ENCODE measurements around the gene DHRS12. TPM values are rescaled to one million over a fixed set of nuclear protein-coding genes. Genes with fewer than 3 reads are reported as not detected.

Gene DHRS12
- total and polyA plus RNA-seq, 12 donors = 4.3 to 33.9 (median 11.6) TPM

DNA sequence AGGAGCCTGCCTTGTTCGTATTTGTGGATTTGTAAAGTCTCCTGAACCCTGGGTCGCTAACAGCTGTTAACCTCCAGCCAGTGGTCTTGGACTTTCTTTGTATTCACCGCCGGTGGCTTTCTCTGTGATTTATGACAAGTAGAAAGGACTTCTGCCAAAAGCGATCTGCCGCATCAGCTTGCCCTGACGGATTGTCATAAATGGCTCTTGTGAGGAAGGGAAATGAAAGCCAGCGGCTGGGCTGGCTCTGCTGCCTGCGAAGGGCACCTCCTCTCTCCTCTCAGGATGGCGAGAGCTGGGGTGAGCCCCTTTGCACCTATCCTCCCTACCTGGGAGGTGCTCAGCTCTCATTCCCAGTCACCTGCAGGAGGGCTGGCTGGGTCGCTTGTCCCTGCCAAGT, 25.6 kb downstream of the DHRS12 start:
- no peak overlapping the region for H3K4me3 ChIP-seq
- intact Hi-C loops (cut with DNase I) = no loop called here
- DNase-seq = peak in 4 of 7 donors; percentile 47 to 72 (median 56)
- H3K9me3 ChIP-seq (replicated peaks in 1 of 3) = no peaks in the 10 kb centered on the region
- peaks cover 0 to 9% of the 10 kb centered on the region in 2 donors for H3K4me1 ChIP-seq (replicated peaks in 1 of 2)
- no peak overlapping the region for H3K27ac ChIP-seq
- TF ChIP-seq, protein P1, sequence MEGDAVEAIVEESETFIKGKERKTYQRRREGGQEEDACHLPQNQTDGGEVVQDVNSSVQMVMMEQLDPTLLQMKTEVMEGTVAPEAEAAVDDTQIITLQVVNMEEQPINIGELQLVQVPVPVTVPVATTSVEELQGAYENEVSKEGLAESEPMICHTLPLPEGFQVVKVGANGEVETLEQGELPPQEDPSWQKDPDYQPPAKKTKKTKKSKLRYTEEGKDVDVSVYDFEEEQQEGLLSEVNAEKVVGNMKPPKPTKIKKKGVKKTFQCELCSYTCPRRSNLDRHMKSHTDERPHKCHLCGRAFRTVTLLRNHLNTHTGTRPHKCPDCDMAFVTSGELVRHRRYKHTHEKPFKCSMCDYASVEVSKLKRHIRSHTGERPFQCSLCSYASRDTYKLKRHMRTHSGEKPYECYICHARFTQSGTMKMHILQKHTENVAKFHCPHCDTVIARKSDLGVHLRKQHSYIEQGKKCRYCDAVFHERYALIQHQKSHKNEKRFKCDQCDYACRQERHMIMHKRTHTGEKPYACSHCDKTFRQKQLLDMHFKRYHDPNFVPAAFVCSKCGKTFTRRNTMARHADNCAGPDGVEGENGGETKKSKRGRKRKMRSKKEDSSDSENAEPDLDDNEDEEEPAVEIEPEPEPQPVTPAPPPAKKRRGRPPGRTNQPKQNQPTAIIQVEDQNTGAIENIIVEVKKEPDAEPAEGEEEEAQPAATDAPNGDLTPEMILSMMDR (IDR thresholded peaks at IDR 0.05) = no peak
- TF ChIP-seq POLR2A (IDR thresholded peaks at IDR 0.05) = no peak
- 18 to 30% (median 26%) methylated on average over 9 to 11 of the region's 11 CpGs for whole genome bisulfite sequencing, 4 donors
- H3K27me3 ChIP-seq = no peaks in the 10 kb centered on the region
- no peaks in the 10 kb centered on the region for H3K36me3 ChIP-seq (replicated peaks in 1 of 2)

DNA sequence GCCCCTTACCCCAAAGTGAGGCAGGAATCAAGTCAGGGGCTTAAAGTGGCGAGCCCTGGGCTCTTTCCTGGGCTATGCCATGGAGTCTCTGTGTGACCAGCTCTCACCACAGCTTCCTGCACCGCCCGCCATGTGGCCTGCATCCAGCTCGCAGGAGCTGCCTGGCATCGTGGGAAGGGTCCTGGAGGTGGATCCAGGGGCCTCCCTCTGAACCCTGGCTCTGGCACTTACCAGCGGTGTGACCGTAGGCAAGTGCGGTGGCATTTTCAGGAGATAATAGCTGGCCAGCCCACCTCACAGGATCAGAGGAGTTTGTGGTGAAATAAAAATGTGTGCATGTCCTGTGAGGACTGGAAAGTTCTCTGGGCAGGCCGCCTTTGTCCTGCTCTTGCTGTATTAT, 26.0 kb downstream of the DHRS12 start:
- Histone ChIP-seq H3K27me3 (no peaks in the 10 kb centered on the region), H3K4me3 (no peak overlapping the region), H3K4me1 (replicated peaks in 1 of 2) (peaks cover 0 to 9% of the 10 kb centered on the region in 2 donors), H3K36me3 (replicated peaks in 1 of 2) (no peaks in the 10 kb centered on the region), H3K27ac (no peak overlapping the region), H3K9me3 (replicated peaks in 1 of 3) (no peaks in the 10 kb centered on the region)
- intact Hi-C loops (cut with DNase I) = no loop called here
- TF ChIP-seq, protein P1 (IDR thresholded peaks at IDR 0.05) = no peak
- TF ChIP-seq POLR2A (IDR thresholded peaks at IDR 0.05) = no peak
- DNase-seq = no peak
- 78 to 89% (median 81%) methylated on average over 9 of the region's 9 CpGs for WGBS, 4 donors

DNA sequence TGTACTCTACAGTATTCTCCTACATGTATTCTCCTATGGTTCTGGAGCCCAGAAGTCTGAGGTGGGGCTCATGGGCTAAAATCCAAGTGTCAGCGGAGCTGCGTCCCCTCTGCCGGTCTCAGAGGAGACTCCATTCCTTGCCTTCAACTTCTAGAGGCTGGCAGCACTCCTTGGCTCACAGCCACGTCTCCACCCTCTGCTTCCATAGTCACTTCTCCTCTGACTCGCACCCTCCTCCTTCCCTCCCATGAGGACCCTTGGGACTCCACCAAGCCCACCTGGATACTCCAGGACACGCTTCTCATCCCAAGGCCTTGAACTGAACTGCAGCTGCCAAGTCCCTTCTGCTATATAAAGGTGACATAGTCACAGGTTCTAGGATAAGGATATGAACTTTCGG, 27.8 kb downstream of the DHRS12 start:
- Histone ChIP-seq H3K27me3 (no peaks in the 10 kb centered on the region), H3K4me1 (replicated peaks in 1 of 2) (peaks cover 0 to 9% of the 10 kb centered on the region in 2 donors), H3K4me3 (no peak overlapping the region), H3K36me3 (replicated peaks in 1 of 2) (no peaks in the 10 kb centered on the region), H3K9me3 (replicated peaks in 1 of 3) (no peaks in the 10 kb centered on the region), H3K27ac (no peak overlapping the region)
- no peak for TF ChIP-seq POLR2A (IDR thresholded peaks at IDR 0.05)
- TF ChIP-seq, protein P1 (IDR thresholded peaks at IDR 0.05) = no peak
- intact Hi-C loops (cut with DNase I) = no loop called here
- 81 to 87% (median 83%) methylated on average over 7 of the region's 7 CpGs for WGBS, 4 donors
- no peak for DNase-seq

DNA sequence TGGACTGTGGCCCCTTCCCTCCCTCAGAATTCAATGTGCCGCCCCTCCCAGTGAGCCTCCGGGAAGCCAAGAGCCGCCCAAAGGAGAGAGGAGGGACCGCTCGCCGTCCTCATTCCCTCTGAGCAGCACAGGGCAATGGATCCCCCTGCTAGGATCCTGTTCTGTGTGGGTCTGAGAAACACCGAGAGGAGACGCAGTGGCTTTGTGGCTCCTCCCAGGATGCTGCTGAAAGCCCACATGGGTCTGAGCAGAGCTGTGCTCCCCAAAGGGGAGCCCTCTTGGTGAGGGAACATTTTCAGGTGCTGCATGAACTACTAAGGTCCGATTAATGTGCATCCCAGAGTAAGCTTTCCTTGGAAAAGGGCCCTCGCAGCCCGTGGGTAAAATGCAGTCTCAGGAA, 30.4 kb downstream of the DHRS12 start:
- Histone ChIP-seq H3K4me3 (no peak overlapping the region), H3K27ac (no peak overlapping the region), H3K4me1 (replicated peaks in 1 of 2) (peaks cover 4 to 23% of the 10 kb centered on the region in 2 donors), H3K27me3 (no peaks in the 10 kb centered on the region), H3K9me3 (replicated peaks in 1 of 3) (no peaks in the 10 kb centered on the region), H3K36me3 (replicated peaks in 1 of 2) (no peaks in the 10 kb centered on the region)
- TF ChIP-seq POLR2A (IDR thresholded peaks at IDR 0.05) = no peak
- TF ChIP-seq, protein P1 (IDR thresholded peaks at IDR 0.05) = no peak
- intact Hi-C loops (cut with DNase I) = no loop called here
- no peak for DNase-seq
- 84 to 89% (median 88%) methylated on average over 9 to 11 of the region's 11 CpGs for WGBS, 4 donors

Measured in adrenal gland (tissue), 12 donors.